ENCODE measurements around the gene HEATR5B. TPM values are rescaled to one million over a fixed set of nuclear protein-coding genes. Genes with fewer than 3 reads are reported as not detected.

Gene HEATR5B
- total RNA-seq = 10.6 TPM

DNA sequence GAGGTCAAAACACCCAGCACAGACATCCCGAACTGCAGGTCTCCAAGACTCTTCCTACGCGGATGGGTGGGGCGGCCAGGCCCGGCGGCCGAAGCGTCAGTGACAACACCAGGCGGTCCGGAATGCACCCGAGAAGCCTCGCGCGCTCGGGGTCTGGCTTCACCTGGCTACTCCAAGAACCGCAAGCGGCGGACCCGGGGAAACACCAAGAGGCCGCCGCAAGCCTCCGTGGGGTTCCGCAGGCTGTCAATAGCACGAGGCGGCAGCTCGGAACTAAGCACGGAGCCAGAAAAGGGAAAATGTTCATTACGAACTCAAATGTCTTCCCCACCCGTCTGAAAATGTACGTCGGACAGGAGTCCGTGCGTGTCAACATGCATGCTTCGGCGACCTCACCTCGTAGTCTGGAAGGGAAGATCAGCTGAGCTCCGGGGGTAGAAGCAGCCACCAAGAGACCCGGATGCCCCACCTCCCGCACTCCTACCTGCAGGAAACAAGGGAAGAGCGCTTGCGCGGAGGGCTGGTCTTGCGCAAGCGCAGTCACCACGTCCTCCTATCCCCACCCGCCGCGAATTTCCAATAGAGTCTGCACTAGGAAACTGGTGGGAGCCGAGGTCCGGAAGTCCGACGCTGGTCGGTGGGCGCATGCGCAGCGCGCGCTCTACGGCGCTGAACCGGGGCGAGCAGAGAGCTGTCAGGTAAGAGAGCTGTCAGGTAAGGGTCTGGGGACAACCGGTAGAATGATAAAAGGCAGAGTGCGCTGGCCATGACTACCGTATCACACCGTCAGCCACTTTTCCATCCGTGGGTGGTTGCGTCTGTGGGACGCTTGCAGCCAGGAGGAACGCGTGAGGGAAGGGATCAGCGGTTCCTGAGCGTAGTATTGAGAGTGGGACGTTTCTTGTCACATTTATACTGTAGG is at the start of gene HEATR5B, which contains the start of gene GPATCH11:
Gene HEATR5B (minus strand): TSS at position 500 of the 922 bp plus-strand sequence. CDS start 958 bp downstream, outside the sequence.
Gene GPATCH11 (plus strand): TSS at position 646 of the 922 bp plus-strand sequence. CDS start 3,864 bp downstream, outside the sequence.
- no peaks in the 10 kb centered on the region for H3K9me3 ChIP-seq
- intact Hi-C loops (cut with DNase I) = no loop called here
- peaks cover 0 to 12% of the 10 kb centered on the region in 2 donors for H3K36me3 ChIP-seq
- DNase-seq (ENCODE audit: low spot score in 2 of 2) = peak; percentile 80 to 97
- H3K4me3 ChIP-seq = peak within 1 kb of the TSS; percentile 82 to 90
- peak within 1 kb of the TSS; percentile 61 to 66 for H3K27ac ChIP-seq
- H3K4me1 ChIP-seq = peaks cover 3 to 14% of the 10 kb centered on the region in 2 donors
- no peaks in the 10 kb centered on the region for H3K27me3 ChIP-seq
- TF ChIP-seq, protein P1, sequence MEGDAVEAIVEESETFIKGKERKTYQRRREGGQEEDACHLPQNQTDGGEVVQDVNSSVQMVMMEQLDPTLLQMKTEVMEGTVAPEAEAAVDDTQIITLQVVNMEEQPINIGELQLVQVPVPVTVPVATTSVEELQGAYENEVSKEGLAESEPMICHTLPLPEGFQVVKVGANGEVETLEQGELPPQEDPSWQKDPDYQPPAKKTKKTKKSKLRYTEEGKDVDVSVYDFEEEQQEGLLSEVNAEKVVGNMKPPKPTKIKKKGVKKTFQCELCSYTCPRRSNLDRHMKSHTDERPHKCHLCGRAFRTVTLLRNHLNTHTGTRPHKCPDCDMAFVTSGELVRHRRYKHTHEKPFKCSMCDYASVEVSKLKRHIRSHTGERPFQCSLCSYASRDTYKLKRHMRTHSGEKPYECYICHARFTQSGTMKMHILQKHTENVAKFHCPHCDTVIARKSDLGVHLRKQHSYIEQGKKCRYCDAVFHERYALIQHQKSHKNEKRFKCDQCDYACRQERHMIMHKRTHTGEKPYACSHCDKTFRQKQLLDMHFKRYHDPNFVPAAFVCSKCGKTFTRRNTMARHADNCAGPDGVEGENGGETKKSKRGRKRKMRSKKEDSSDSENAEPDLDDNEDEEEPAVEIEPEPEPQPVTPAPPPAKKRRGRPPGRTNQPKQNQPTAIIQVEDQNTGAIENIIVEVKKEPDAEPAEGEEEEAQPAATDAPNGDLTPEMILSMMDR (IDR thresholded peaks at IDR 0.05) = no peak

DNA sequence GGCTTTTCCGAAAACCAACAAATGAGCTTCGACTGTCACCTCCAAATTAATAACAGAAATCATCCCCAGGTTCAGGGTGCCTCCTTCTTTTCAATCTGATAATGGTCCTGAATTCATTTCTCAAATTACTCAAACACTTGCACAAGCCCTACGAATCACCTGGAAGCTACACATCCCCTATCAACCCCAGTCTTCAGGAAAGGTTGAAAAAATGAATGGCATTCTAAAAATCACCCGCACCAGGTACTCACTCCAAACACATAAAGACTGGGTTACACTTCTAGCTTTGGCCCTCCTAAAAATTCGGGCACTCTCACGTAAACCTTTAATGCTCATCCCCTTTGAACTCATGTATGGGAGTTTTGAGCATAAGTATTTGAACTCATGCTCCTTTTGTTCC is 48.7 kb upstream of the HEATR5B start:
- no peaks in the 10 kb centered on the region for H3K9me3 ChIP-seq
- DNase-seq (ENCODE audit: low spot score in 2 of 2) = no peak
- H3K27me3 ChIP-seq = no peaks in the 10 kb centered on the region
- no peaks in the 10 kb centered on the region for H3K4me1 ChIP-seq
- intact Hi-C loops (cut with DNase I) = no loop called here
- peaks cover 44 to 94% of the 10 kb centered on the region in 2 donors for H3K36me3 ChIP-seq
- TF ChIP-seq, protein P1 (IDR thresholded peaks at IDR 0.05) = no peak
- no peak overlapping the region for H3K27ac ChIP-seq
- H3K4me3 ChIP-seq = no peak overlapping the region

DNA sequence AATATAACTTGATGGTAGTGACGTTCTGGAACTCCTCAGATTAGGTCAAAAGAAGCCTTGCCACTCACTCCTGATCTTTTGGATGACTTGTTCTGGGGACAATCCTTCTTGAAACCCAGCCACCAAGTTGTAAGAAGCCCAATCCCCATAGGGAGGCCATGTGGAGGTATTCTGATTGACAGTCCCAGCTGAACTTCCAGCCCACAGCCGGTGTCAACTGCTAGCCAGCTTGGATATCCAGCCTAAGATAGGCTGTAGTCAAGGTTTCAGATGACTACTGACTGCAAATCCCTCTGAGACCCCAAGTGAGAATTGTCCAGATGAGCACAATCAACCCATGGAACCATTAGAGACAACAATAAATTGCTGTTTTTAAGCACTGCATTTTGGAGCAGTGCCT is 41.2 kb upstream of the HEATR5B start:
- Histone ChIP-seq H3K36me3 (peaks cover 39 to 72% of the 10 kb centered on the region in 2 donors), H3K4me3 (no peak overlapping the region), H3K4me1 (no peaks in the 10 kb centered on the region), H3K27me3 (no peaks in the 10 kb centered on the region), H3K9me3 (no peaks in the 10 kb centered on the region), H3K27ac (no peak overlapping the region)
- no peak for DNase-seq (ENCODE audit: low spot score in 2 of 2)
- TF ChIP-seq, protein P1 (IDR thresholded peaks at IDR 0.05) = no peak
- intact Hi-C loops (cut with DNase I) = no loop called here

DNA sequence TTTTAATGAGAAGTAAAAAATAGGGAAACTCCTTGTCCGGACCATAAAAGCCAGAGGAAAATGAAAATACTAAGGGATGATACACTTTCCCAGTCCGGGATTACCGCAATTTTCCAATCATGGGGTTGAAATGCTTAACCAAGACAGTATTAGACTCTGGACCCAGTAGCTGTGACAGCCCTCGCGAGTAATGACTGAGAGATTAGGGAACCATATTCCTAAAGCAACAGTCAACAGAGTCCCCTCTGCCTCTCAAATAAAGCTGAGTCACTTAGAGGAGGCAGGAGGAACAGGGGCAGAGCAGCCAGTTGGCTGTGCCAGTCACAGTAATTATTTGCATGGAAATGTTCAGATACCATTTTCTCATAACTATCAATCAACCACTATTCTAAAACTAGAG is 35.0 kb upstream of the HEATR5B start:
- no peak overlapping the region for H3K27ac ChIP-seq
- H3K4me1 ChIP-seq = no peaks in the 10 kb centered on the region
- no peaks in the 10 kb centered on the region for H3K9me3 ChIP-seq
- H3K36me3 ChIP-seq = peaks cover 50 to 69% of the 10 kb centered on the region in 2 donors
- DNase-seq (ENCODE audit: low spot score in 2 of 2) = no peak
- H3K27me3 ChIP-seq = no peaks in the 10 kb centered on the region
- intact Hi-C loops (cut with DNase I) = no loop called here
- no peak overlapping the region for H3K4me3 ChIP-seq
- TF ChIP-seq, protein P1 (IDR thresholded peaks at IDR 0.05) = no peak

DNA sequence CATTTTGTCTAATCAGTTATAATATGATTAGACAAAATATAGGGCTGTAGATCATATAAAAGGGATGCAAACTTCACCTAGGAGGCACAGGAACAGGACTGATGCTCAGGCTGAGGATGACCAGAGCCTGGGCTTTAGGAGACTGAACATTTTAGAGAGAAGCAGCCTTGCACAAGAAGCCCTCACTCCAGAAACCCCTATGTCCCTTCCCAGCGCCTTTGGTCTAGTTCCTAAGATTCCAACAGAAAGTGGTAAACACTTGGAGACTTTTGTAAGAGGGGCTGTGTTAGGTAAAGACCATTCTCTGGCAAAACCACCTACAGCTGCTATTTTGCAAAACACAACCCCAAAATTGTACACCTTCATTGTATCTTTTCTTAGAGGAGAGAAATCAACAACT is 33.4 kb upstream of the HEATR5B start:
- Histone ChIP-seq H3K4me1 (no peaks in the 10 kb centered on the region), H3K4me3 (no peak overlapping the region), H3K27me3 (no peaks in the 10 kb centered on the region), H3K27ac (no peak overlapping the region), H3K36me3 (peaks cover 52 to 73% of the 10 kb centered on the region in 2 donors), H3K9me3 (no peaks in the 10 kb centered on the region)
- no peak for DNase-seq (ENCODE audit: low spot score in 2 of 2)
- intact Hi-C loops (cut with DNase I) = no loop called here
- TF ChIP-seq, protein P1 (IDR thresholded peaks at IDR 0.05) = no peak

All from ascending aorta (tissue), 2 donors.